Neural cell (in vitro differentiated cells): ENCODE results near the gene LGALS3BP.

ENCODE experiments used
- CTCF ChIP-seq: fragments of 450-650 bp; IDR thresholded peaks from 2 replicates; pipeline ENCODE4 v1.5.1; 2014; ENCODE audit warnings: antibody characterized with exemption, mild to moderate bottlenecking, moderate library complexity; ENCODE audit not compliant: poor library complexity, severe bottlenecking
- EP300 ChIP-seq: fragments of 450-650 bp; conservative IDR thresholded peaks from 2 replicates; pipeline ENCODE4 v1.6.1; 2014; ENCODE audit warnings: antibody characterized with exemption, mild to moderate bottlenecking, moderate library complexity; ENCODE audit not compliant: poor library complexity, severe bottlenecking
- EZH2 ChIP-seq: fragments of 200-600, 300-800 bp; shearing (Covaris generic), sonication (generic); IDR thresholded peaks from 2 replicates; pipeline ENCODE4 v1.6.1; 2014; ENCODE audit warnings: antibody characterized with exemption, low read length, borderline replicate concordance, mild to moderate bottlenecking; ENCODE audit not compliant: insufficient read depth, poor library complexity, severe bottlenecking
- MXI1 ChIP-seq: fragments of 450-650 bp; conservative IDR thresholded peaks from 2 replicates; pipeline ENCODE4 v1.6.1; 2014; ENCODE audit warnings: antibody characterized with exemption, mild to moderate bottlenecking; ENCODE audit not compliant: poor library complexity, severe bottlenecking
- POLR2AphosphoS5 ChIP-seq: IDR thresholded peaks from 2 replicates; pipeline ENCODE4 v1.6.1; 2012
- RAD21 ChIP-seq: fragments of 450-650 bp; conservative IDR thresholded peaks from 2 replicates; pipeline ENCODE4 v1.6.1; 2014; ENCODE audit warnings: antibody characterized with exemption, mild to moderate bottlenecking, moderate library complexity
- SMC3 ChIP-seq: fragments of 450-650 bp; conservative IDR thresholded peaks from 2 replicates; pipeline ENCODE4 v1.6.1; 2014; ENCODE audit warnings: antibody characterized with exemption, mild to moderate bottlenecking, moderate library complexity; ENCODE audit not compliant: poor library complexity
- TAF1 ChIP-seq: IDR thresholded peaks from 2 replicates; pipeline ENCODE4 v1.6.1; 2012; ENCODE audit warnings: low read depth

- no peak for TF ChIP-seq CTCF
- TF ChIP-seq EP300 = no peak
- no peak for TF ChIP-seq TAF1
- no peak for TF ChIP-seq POLR2AphosphoS5
- no peak for TF ChIP-seq MXI1
- no peak for TF ChIP-seq SMC3
- no peak for TF ChIP-seq EZH2
- TF ChIP-seq RAD21 = no peak
Observed at GRCh38 chr17:79008666-79009387, 29.1 kb upstream of the LGALS3BP start.
